Vagina (tissue), 2 donors: Measurements from ENCODE around the gene KCNIP4.

ENCODE experiments used
- POLR2A ChIP-seq, 2 donors: fragments of 450-650 bp; IDR thresholded peaks; one replicate each; pipeline ENCODE4 v1.6.1; 2017; ENCODE audit warnings: antibody characterized with exemption in 2 of 2, mild to moderate bottlenecking in 2 of 2, moderate library complexity in 2 of 2
- TF ChIP-seq, protein P1 (sequence below), 3 experiments: fragments of 450-650 bp in 2 of 3; fragments of 200-600 bp in 1 of 3; sonication (generic) in 1 of 3; IDR thresholded peaks; one replicate each; pipeline ENCODE4 v1.5.1; 2017 to 2019; ENCODE audit warnings: antibody characterized with exemption in 3 of 3, mild to moderate bottlenecking in 2 of 3, moderate library complexity in 2 of 3

- TF ChIP-seq, protein P1, sequence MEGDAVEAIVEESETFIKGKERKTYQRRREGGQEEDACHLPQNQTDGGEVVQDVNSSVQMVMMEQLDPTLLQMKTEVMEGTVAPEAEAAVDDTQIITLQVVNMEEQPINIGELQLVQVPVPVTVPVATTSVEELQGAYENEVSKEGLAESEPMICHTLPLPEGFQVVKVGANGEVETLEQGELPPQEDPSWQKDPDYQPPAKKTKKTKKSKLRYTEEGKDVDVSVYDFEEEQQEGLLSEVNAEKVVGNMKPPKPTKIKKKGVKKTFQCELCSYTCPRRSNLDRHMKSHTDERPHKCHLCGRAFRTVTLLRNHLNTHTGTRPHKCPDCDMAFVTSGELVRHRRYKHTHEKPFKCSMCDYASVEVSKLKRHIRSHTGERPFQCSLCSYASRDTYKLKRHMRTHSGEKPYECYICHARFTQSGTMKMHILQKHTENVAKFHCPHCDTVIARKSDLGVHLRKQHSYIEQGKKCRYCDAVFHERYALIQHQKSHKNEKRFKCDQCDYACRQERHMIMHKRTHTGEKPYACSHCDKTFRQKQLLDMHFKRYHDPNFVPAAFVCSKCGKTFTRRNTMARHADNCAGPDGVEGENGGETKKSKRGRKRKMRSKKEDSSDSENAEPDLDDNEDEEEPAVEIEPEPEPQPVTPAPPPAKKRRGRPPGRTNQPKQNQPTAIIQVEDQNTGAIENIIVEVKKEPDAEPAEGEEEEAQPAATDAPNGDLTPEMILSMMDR (IDR thresholded peaks at IDR 0.05) = no peak
- TF ChIP-seq POLR2A (IDR thresholded peaks at IDR 0.05) = no peak
These were observed 945.6 kb downstream of the KCNIP4 start for GRCh38 chr4:21002976-21003375.
